Measurements from ENCODE around the gene SPHK1.

SPHK1 gene

GRCh38 chr17:76426853-76427252 lies 42.4 kb downstream of the SPHK1 start:
- Histone ChIP-seq H3K79me2 (ENCODE audit: low read length) (peaks cover 40% of the 10 kb centered on the region), H4K20me1 (ENCODE audit: insufficient read depth, low read length) (peaks cover 25% of the 10 kb centered on the region), H3K9me3 (ENCODE audit: insufficient read depth, low read length) (no peaks in the 10 kb centered on the region)

GRCh38 chr17:76427501-76428231 lies 43.3 kb downstream of the SPHK1 start:
- peaks cover 10% of the 10 kb centered on the region for H3K4me1 ChIP-seq (ENCODE audit: low read length)
- H4K20me1 ChIP-seq (ENCODE audit: insufficient read depth, low read length) = peaks cover 27% of the 10 kb centered on the region
- TF ChIP-seq EZH2phosphoT487 (IDR thresholded peaks at IDR 0.05; ENCODE audit: low read depth) (no peak), CTCF (IDR thresholded peaks at IDR 0.05; ENCODE audit: low read depth, low read length) (no peak)
- no peak overlapping the region for H3K4me3 ChIP-seq (ENCODE audit: low read length)
- H2AFZ ChIP-seq (ENCODE audit: low read depth, low read length) = no peak overlapping the region
- H3K9me3 ChIP-seq (ENCODE audit: insufficient read depth, low read length) = no peaks in the 10 kb centered on the region
- H3K9ac ChIP-seq (ENCODE audit: low read length) = no peak overlapping the region
- H3K36me3 ChIP-seq (replicated peaks; ENCODE audit: low read depth, low read length) = no peaks in the 10 kb centered on the region
- peak overlapping the region; percentile 7; the same call in 1 of the 2 replicates for H3K4me2 ChIP-seq (ENCODE audit: low read length)
- H3K27ac ChIP-seq (ENCODE audit: low read length) = no peak overlapping the region
- peaks cover 42% of the 10 kb centered on the region for H3K79me2 ChIP-seq (ENCODE audit: low read length)
- no peaks in the 10 kb centered on the region for H3K27me3 ChIP-seq (ENCODE audit: low read depth, low read length)

More at GRCh38 chr17:76426853-76427252, 42.4 kb downstream of the SPHK1 start:
- TF ChIP-seq CTCF (IDR thresholded peaks at IDR 0.05; ENCODE audit: low read depth, low read length) (no peak), EZH2phosphoT487 (IDR thresholded peaks at IDR 0.05; ENCODE audit: low read depth) (no peak)
- Histone ChIP-seq H3K4me3 (ENCODE audit: low read length) (no peak overlapping the region), H3K9ac (ENCODE audit: low read length) (no peak overlapping the region), H3K4me1 (ENCODE audit: low read length) (peaks cover 10% of the 10 kb centered on the region), H3K27ac (ENCODE audit: low read length) (no peak overlapping the region), H3K4me2 (ENCODE audit: low read length) (no peak overlapping the region), H3K27me3 (ENCODE audit: low read depth, low read length) (no peaks in the 10 kb centered on the region), H3K36me3 (replicated peaks; ENCODE audit: low read depth, low read length) (no peaks in the 10 kb centered on the region), H2AFZ (ENCODE audit: low read depth, low read length) (no peak overlapping the region)

GRCh38 chr17:76428511-76428910 lies 44.1 kb downstream of the SPHK1 start:
- Histone ChIP-seq H2AFZ (ENCODE audit: low read depth, low read length) (no peak overlapping the region), H3K4me3 (ENCODE audit: low read length) (no peak overlapping the region), H3K4me2 (ENCODE audit: low read length) (0 out of 2 replicates have a peak overlapping the region, but pooled peaks have one; percentile 7), H3K9ac (ENCODE audit: low read length) (no peak overlapping the region), H3K27ac (ENCODE audit: low read length) (no peak overlapping the region), H3K36me3 (replicated peaks; ENCODE audit: low read depth, low read length) (no peaks in the 10 kb centered on the region), H3K79me2 (ENCODE audit: low read length) (peaks cover 47% of the 10 kb centered on the region), H3K4me1 (ENCODE audit: low read length) (peaks cover 10% of the 10 kb centered on the region), H3K27me3 (ENCODE audit: low read depth, low read length) (no peaks in the 10 kb centered on the region), H4K20me1 (ENCODE audit: insufficient read depth, low read length) (peaks cover 34% of the 10 kb centered on the region), H3K9me3 (ENCODE audit: insufficient read depth, low read length) (no peaks in the 10 kb centered on the region)
- no peak for TF ChIP-seq EZH2phosphoT487 (IDR thresholded peaks at IDR 0.05; ENCODE audit: low read depth)
- no peak for TF ChIP-seq CTCF (IDR thresholded peaks at IDR 0.05; ENCODE audit: low read depth, low read length)

DNA sequence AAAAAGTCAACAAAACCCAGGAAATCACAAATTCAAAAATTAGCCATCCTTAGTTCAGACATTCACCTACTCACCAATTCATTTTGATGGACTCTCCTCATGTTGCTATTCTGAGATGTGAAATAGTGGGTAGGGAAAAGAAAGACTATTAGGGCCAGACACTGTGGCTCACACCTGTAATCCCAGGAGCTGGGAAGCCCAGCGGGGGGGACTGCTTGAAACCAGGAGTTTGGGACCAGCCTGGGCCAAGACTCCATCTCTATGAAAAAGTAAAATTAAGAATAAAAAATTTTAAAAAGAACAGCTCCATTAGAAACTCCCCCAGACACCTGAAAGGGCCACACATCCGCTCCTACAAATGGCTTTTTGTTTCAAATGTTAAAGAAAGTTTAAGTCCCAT lies 47.1 kb downstream of the SPHK1 start:
- H2AFZ ChIP-seq (ENCODE audit: low read depth, low read length) = no peak overlapping the region
- no peak overlapping the region for H3K4me2 ChIP-seq (ENCODE audit: low read length)
- H3K9me3 ChIP-seq (ENCODE audit: insufficient read depth, low read length) = no peaks in the 10 kb centered on the region
- TF ChIP-seq CTCF (IDR thresholded peaks at IDR 0.05; ENCODE audit: low read depth, low read length) (no peak), EZH2phosphoT487 (IDR thresholded peaks at IDR 0.05; ENCODE audit: low read depth) (no peak)
- peaks cover 60% of the 10 kb centered on the region for H3K79me2 ChIP-seq (ENCODE audit: low read length)
- H3K27ac ChIP-seq (ENCODE audit: low read length) = no peak overlapping the region
- H3K36me3 ChIP-seq (replicated peaks; ENCODE audit: low read depth, low read length) = no peaks in the 10 kb centered on the region
- H3K9ac ChIP-seq (ENCODE audit: low read length) = no peak overlapping the region
- peaks cover 50% of the 10 kb centered on the region for H4K20me1 ChIP-seq (ENCODE audit: insufficient read depth, low read length)
- H3K4me1 ChIP-seq (ENCODE audit: low read length) = peaks cover 10% of the 10 kb centered on the region
- H3K4me3 ChIP-seq (ENCODE audit: low read length) = no peak overlapping the region
- no peaks in the 10 kb centered on the region for H3K27me3 ChIP-seq (ENCODE audit: low read depth, low read length)

All from OCI-LY3 (cell line).